ENCODE data around the gene URB1.

Gene URB1

DNA sequence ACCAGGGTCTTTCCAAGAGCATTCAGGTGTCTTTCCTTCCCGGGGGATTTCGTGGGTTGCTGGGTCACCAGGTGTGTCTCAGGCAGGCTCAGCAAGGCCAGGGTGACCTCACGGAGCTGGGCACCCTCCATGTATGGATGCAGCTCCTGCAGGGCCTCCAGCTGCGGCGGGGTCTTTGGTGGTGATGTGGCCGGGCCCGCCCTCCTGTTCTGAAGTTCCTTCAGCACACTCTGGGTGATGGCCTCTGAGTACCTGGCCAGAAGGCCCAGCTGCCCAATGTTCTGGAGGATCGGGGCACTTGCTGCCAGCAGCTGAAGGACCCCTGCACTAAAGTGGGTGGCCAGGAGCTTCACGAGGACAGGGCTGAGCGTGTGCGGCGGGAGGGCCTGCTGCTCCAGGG, 45.5 kb downstream of the URB1 start:
- no peak for DNase-seq (ENCODE audit: low read depth in 2 of 2)

GRCh38 chr21:32346951-32347350, 45.9 kb downstream of the URB1 start:
- DNase-seq (ENCODE audit: low read depth in 2 of 2) = no peak

DNA sequence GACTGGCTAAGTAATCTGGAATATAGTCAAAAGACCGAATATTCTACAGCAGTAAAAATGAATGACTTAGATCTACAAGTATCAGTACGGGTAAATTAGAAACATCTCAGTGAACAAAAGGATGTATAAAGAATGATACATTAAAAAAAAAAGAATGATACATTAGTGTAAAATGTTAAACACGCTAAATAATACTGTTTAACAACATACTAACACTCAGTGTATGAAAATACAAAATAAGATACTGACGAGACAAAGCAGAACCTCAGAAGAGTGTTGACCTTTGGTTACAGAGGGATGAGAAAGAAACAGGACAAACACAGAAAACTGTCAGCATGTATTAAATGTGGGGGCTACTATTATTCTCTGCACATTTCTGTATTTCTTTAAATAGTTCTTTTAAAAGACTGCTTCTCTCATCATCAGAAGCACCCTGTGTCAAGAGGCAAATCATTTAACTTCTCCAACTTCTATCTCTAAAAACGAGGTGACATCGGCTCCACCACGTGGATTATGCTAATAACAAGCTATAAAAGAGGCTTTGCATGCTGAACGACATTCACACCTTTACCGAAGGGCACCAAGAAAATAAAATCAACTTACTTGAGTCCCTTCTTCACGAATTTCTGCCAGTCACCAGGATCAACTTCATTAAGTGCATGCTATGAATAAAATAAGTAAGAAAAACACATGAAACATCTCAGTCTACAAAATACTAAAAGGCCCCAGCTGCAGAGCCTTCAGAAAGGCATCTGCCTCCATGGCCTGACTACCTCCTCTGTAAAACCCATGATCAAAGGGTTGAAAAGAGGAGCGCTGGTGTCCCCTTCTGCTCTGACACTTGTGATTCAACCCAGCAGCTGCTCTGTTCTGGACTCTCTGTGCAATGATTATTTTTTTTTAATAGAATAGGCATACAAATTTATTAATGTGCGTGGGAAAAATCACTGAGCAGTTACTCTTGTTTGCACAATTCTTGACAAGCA, 51.7 kb downstream of the URB1 start:
- DNase-seq (ENCODE audit: low read depth in 2 of 2) = no peak

DNA sequence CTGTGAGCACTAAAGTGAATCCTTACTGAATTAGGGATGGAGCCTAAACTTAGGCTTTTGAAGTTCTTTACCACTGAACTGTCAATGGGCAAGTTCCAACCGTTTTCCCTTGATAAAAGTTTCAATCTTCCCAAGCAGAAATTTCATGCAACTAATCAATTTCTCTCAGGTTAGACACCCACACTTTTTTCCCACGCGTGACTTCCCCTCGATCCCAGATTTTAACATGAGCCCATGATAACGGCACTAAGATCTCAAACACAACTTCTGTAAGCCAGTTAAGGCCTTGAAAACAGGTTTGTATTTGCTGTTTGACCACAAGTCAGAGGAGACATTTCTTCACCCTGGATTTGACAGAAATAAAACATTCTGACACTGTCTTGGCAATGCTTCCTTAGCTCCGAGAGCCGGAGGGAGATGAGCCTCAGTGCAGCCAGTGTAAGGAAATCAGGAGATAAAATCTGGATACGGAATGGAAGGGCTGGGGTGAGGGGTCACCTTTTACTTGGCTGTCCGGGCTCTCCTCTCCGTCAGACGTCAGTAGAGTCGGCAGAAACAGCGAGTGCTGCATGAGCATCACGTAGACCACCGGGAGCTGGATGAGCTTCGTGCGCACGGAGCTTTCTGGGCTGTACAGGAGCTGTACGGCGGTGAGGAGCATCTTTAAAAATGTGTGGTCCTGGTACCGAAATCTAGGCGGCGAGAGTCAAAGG, 54.4 kb downstream of the URB1 start:
- no peak for DNase-seq (ENCODE audit: low read depth in 2 of 2)

- DNase-seq (ENCODE audit: low read depth in 2 of 2) = no peak
These were observed 55.6 kb downstream of the URB1 start for GRCh38 chr21:32337206-32337605.

DNA sequence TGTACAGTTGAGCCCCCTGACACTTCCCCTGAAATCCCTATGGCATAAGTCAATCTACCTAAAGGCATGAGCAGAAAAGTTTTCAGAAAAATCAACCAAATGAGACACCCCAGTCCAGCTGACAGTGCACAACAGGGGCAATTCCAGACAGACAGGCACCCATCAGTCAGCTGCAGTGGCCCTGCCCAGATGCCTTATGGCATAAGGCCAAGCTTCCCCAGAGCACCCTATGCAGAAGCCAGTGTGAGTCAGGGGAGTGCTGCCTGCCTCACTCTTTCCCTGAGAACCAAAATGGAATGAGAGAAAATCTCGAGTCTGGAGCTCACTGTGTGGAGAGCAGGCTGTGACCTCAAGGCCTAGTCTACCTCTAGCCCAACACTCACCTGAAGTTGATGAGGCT, 56.1 kb downstream of the URB1 start:
- DNase-seq (ENCODE audit: low read depth in 2 of 2) = no peak

GRCh38 chr21:32335601-32336575, 56.9 kb downstream of the URB1 start:
- DNase-seq (ENCODE audit: low read depth in 2 of 2) = no peak

- no peak for DNase-seq (ENCODE audit: low read depth in 2 of 2)
These were observed 57.8 kb downstream of the URB1 start for GRCh38 chr21:32334980-32335531.

GRCh38 chr21:32333953-32334673, 58.7 kb downstream of the URB1 start:
- DNase-seq (ENCODE audit: low read depth in 2 of 2) = no peak

DNA sequence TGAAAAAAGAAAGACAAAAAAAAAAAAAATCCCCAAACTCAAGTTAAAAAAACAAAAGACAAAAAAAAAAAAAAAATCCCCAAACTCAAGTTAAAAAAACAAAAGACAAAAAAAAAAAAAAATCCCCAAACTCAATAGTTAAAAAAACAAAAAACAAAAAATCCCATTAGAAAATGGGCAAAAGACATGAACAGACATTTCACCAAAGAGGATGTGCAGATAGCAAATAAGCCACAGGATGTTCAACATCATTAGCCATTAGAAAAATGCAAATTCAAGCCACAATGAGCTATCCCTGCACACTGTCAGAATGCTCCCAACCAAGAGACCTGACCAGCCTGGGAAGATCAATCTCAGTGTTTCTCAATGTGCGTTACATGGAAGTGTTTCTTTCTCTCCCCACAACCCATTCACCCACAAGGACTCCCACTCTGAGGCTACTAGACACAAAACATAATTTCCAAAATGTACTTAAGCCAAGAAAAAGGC, 60.3 kb downstream of the URB1 start:
- DNase-seq (ENCODE audit: low read depth in 2 of 2) = no peak

GRCh38 chr21:32331444-32332305, 61.1 kb downstream of the URB1 start:
- DNase-seq (ENCODE audit: low read depth in 2 of 2) = no peak

DNA sequence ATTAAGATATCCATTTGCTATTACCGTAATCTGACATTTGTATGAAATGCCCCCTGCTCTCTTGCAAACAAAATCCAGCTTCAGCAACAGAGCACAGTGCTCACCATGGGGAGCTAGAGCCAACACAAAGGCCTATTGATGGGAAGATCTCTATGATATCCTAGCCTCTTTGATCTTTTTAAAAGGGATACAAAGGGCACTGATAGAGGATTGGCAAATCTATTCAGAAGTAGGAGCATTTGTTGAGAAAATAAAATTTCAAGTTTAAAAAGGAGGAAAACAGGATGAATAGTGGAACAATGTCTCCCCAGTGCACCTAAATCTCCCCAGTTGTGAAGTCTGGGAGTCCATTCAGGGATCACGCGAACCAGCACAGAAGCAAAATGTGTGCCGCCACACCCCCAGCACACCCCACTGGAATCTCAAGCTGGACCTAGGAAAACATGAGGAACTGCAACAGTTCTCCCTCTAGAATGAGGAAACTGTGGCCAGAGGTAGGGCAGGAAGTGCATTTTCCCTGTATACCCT, 62.0 kb downstream of the URB1 start:
- DNase-seq (ENCODE audit: low read depth in 2 of 2) = no peak

GRCh38 chr21:32329776-32330175, 63.0 kb downstream of the URB1 start:
- no peak for DNase-seq (ENCODE audit: low read depth in 2 of 2)

DNA sequence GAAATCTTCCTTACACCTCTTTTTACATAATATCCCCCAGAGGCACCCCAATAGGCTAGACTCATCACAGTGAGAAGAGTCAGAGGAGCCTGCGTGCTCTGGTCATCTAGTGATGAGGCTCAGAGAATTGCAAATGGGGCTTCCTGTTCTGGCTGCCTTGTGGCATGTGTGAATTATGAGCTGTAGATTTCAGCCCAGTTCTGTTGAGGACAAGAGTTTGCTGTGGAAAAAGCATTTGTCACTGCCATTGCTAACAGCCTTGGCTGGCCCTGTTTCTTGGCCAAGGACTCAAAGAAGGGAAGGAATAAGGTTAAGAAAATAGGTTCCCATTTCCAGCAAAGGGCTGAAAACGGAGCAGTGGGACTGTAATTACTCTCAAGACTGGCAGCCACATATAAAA, 63.5 kb downstream of the URB1 start:
- no peak for DNase-seq (ENCODE audit: low read depth in 2 of 2)

GRCh38 chr21:32328595-32328994, 64.2 kb downstream of the URB1 start:
- no peak for DNase-seq (ENCODE audit: low read depth in 2 of 2)

GRCh38 chr21:32325706-32326105, 67.1 kb downstream of the URB1 start:
- no peak for DNase-seq (ENCODE audit: low read depth in 2 of 2)

DNA sequence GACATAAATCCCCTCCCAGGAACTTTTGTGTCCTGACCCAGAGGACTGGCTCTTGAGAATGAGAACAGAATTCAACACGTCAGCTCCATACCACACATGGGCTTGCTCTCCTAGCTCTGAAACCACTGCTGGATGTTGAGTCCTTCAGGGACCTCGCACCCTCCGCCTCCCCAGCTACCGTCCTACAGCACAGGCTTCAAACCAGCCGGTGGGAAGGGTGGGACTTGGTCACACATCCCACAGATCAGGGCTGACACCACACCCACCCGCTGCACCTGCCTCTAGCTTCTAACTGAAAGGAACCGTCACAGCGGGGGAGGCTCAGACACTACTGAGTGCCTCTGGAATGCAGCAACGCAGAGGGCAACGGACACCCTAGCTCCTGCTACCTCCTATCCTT, 70.1 kb downstream of the URB1 start:
- DNase-seq (ENCODE audit: low read depth in 2 of 2) = no peak

DNA sequence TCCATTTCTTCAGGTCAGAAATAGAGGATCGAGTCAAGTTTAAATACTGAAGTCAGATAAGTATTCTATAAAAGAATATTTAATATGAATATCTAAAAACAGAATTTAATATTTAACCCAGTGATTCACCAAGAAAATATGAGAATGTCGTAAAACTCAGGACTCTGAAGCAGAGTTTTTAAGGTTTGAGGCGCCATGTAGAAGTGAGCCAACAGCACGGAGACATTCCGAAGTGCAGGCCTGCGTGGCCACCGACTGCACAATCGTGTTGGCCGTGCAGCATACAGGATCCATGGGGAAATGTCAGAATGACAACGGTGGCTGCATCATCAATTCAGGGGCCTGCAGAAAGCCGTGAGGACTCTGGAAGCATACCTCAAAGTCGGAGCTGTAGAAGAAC, 70.7 kb downstream of the URB1 start:
- DNase-seq (ENCODE audit: low read depth in 2 of 2) = no peak

DNA sequence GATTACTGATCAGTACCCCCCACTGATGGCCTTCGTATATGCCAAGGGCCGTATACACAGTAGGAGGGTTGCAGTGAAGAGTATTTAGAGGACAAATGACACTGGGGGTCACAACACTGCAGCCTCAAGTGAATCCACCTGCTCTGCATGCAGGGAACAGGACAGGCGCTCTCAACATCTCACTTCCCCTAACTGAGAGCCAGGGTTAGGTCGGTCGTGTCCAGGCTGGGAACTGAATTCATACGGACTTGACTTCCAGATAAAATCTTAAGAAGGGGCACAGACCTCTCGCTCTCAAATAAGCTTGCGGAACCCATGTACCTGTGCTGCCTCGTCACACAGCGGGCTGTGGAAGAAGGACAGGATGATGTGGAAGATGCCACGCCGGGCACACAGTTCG, 71.3 kb downstream of the URB1 start:
- DNase-seq (ENCODE audit: low read depth in 2 of 2) = no peak
